ENCODE results near the gene MED23.

Gene MED23

GRCh38 chr6:131640100-131640499 is 12.1 kb upstream of the MED23 start:
- DNase-seq = no peak
- ATAC-seq = peak; percentile 83

DNA sequence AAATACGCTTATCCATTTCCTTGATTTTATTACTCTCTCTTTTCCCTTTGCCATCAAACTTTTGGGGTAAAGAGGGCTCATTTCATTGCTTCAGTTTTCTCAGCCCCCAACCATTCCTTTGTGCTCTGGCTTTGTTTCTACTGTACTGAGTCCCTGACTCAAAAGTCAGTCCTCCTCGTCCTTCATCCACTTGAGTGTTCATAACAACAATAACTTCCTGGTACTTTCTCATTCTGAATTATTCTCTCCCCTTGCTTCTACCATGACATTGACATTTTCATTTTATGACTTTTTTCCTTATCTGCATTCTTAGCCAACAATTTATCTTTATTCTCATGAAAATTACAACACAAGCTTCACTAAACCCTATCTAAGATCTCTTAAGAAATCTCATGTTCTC is 10.0 kb upstream of the MED23 start:
- ATAC-seq (no peak), DNase-seq (no peak)

GRCh38 chr6:131636880-131637792 is 9.1 kb upstream of the MED23 start, which contains the start of gene ENPP3:
Gene ENPP3, plus strand, starts transcription at chr6:131637302. Its CDS starts 83 bp downstream, at chr6:131637385.
- ATAC-seq (no peak), DNase-seq (no peak)

DNA sequence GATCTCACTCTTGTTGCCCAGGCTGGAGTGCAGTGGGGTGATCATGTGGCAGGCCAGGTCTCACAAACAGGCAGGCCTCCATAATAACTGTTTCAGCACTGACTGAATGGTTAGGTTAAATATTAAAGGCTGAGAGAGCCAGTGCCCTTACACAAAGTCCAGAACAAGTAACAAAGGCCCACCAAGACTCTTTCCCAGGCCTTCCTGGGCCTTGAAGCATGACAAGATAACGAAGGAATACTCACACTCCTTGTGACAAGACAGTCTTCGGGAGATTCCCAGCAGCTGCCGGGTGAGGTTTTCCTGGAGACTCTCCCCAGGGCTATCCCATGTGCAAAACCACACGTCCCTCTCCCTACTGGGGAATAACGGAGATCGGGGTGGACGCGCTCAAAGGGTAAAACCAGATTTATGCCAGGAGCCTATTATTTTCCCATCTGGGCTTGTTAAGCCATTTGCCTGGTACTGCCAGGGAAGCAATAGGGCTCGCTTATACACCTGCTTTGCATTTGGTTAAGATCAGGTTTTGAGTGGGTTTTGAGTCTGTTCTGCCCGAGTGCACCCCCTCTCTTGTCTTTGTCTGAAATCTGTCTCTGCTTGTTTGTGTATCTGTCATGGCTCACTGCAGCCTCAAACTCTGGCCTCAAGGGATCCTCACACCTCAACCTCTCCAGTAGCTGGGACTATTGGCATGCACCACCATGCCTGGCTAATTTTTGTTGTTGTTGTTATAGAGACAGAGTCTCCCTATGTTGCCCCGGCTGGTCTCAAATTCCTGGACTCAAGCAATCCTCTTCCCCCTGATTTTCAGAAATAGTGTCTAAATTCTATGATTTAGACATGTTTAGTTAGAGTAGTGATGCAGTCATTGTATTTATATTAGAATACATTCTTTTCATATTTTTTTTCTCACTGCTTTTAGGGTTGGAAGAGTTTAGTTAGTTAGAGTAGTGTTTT is 7.6 kb upstream of the MED23 start:
- ATAC-seq (no peak), DNase-seq (no peak)

DNA sequence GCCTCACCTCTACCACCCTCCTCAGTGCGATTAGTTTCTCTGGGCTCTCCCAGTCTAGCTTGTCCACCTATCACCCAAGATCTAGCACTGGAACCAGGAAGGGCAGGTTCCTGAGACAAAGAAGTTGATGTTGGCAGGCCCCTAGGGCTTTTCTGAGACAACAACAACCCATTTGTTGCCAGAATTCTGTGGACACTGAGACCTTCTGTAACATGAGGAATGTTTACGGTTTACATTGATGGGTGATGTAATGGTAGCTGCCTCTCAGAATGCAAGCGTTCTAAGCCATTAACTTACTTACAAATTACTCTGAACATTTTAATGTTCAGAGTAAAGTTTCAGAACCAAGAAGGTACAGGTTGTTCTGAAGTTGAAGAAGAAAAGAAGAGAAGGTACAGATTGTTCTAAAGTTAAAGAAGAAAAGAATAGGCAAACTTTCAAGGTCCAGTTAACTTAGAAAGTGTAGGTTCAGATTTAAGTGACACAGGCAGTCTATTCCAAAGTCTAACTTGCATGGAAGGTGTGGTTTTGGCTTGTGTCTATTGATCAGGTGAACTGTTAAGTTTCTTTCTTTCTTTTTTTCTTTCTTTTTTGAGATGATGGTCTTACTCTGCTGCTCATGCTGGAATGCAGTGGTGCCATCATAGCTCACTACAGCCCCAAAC is 3.7 kb upstream of the MED23 start:
- ATAC-seq (no peak), DNase-seq (no peak)

DNA sequence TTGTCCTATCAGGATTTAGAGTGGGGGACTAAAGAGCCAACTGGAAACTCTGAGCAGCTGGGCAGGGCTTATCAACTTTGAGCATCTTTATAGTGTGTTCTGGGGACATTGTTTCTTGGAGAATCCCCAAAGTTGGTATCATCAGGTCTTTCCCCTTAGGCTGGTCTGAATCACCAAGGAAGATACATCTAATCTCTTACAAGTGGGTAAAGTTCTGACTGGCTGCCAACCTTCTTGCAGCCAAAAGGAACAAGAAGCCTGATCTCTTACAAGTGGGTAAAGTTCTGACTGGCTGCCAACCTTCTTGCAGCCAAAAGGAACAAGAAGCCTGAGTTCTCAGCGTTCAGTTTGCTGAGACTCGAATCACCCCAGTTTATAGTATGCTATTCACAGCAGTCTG is 1.6 kb upstream of the MED23 start:
- no peak for DNase-seq
- ATAC-seq = peak; percentile 9

GRCh38 chr6:131628726-131629125 is 684 bp upstream of the MED23 start:
- ATAC-seq (no peak), DNase-seq (no peak)

DNA sequence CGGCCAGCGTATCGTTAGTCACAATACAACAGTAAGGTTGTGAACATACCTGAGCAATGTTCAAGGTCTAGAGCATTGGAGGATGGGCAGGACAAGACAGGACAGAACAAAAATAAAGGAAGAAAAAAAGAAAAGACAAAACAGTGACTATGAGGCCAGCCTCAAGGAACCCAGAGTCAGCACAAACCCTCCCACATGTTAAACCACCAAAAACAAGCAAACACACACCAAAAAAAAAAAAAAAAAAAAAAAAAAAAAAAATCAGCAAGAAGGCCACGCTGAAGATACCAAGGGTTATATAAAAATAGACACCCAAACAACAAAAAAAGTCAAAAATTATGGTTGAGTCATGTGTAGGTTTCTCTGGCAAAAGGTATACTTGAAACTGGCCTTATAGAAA is 12.8 kb downstream of the MED23 start:
- DNase-seq (no peak), ATAC-seq (no peak)

GRCh38 chr6:131613296-131613925 is 14.6 kb downstream of the MED23 start:
- no peak for ATAC-seq
- no peak for DNase-seq

DNA sequence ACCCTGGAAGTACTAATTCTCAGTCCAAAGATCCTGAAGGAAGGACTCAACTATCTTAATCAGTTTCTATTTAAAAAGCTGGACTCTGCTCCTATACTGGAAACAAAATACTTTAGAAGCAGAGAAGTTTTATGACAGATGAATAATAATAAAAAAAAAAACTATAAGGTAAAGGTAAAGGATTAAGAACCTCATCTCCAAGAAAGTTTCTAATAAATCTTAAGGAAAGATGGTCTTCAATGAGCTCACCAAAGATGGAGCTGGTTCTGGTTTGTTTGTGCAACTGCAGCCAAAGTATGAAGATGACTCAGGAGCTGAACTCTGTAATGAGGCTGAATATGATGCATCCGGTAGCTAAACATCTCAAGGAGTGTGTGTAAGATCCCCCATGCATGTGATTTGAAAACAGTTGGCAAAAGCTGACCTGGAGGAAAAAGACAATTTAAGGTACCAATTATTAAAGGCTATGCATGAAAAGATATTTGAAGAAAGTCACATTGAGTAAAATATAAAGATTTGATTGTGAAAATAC is 25.2 kb downstream of the MED23 start:
- no peak for ATAC-seq
- no peak for DNase-seq

DNA sequence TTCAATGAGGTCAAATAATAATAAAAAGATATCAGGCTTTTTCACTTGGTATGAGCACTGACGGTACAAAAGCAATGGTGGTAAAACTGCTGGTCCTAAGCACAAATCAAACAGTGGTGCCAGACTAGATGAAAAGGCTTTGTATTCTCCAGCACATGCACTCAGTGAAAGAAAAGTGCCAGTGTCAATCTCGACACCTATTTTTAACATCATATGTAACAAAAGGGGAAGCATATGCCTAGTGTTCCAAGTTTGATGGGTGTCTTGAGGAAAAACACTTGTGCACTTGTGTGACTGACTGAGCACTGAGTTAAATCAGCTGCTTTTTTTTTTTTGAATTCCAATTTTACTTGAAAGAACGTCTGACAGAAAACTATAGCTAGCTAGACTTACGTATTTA is 27.3 kb downstream of the MED23 start:
- DNase-seq = no peak
- ATAC-seq = no peak

DNA sequence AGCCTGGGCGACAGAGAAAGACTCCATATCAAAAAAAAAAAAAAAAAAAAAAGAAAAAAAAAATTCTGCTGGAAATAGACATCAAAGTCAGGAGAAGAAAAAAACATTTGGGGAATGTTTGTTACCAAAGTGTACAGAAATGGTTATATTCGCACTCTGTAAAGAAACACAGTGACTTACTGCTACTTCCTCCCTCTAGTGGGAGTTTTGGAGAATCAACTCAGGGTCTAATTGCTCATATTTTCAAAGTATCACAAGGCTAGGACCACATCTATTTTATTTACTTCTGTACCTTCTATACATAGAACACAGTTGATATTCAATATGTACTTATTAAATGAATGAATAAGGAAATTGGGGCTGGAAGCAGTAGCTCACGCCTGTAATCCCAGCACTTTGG is 30.6 kb downstream of the MED23 start:
- ATAC-seq (no peak), DNase-seq (no peak)

DNA sequence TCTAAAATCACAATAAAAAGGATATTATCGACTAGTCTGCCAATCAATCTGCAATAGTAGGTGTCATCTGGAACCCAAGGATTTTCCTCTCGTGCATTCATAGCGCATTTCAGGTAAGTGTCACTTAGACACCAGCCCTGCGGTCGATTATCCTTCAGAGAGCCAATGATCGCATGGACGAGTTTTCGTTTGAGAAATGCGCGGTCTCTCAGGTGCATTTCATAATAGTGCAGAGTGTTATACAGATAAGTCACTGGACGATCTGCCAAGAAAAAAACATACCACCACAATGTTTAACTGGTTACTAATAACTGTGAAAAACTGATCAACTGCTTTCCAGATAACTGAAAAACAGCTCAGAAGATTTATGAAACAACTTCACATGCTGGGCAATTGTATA is 34.0 kb downstream of the MED23 start:
- DNase-seq (no peak), ATAC-seq (no peak)

- ATAC-seq (no peak), DNase-seq (no peak)
Observed at GRCh38 chr6:131592935-131593334, 35.1 kb downstream of the MED23 start.

- DNase-seq = no peak
- no peak for ATAC-seq
Observed at GRCh38 chr6:131588643-131589042, 39.4 kb downstream of the MED23 start.

- no peak for ATAC-seq
- DNase-seq = no peak
Observed at GRCh38 chr6:131587909-131588308, 40.1 kb downstream of the MED23 start.

- ATAC-seq (no peak), DNase-seq (no peak)
Observed at GRCh38 chr6:131586543-131586942, 41.5 kb downstream of the MED23 start.

DNA sequence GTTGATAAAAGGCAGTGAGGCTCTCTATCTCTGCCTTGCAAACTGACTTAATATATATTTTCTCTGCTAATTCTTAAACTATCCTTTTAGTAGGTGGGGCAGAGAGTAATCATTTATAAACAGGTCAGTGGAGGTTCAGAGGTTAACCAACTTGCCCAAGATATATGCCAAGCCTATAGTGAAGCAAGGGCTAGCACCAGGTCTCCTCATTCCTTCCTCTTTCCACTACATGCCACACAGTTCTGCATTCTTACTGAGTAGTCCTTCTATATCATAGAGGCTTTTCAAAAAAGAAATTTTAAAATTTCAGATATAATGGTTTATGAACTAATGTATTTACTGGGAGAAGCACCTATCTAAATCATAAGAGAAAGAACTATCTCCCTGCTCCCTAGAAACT is 46.5 kb downstream of the MED23 start:
- DNase-seq = no peak
- ATAC-seq = no peak

GRCh38 chr6:131575834-131576478 is 52.1 kb downstream of the MED23 start:
- no peak for ATAC-seq
- DNase-seq = no peak

DNA sequence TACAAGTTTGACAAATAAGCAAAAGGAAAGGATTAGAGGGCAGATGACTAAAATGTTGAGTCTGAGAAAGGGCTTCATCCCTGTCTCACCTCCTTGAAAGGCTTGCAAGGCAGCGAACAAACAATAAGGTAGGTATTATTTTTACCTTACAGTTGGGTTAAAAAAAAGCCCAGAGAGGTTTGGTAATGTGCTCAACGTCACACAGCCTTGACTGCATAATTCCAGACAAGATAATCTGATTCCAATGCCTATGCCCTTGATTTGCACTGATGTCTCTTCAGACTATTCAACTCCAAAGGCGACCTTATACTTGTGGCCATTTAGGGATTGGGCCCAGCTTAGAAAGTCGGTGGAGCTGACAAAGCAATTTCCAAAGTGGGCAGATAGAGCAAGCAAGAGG is 53.4 kb downstream of the MED23 start:
- ATAC-seq (no peak), DNase-seq (no peak)

DNA sequence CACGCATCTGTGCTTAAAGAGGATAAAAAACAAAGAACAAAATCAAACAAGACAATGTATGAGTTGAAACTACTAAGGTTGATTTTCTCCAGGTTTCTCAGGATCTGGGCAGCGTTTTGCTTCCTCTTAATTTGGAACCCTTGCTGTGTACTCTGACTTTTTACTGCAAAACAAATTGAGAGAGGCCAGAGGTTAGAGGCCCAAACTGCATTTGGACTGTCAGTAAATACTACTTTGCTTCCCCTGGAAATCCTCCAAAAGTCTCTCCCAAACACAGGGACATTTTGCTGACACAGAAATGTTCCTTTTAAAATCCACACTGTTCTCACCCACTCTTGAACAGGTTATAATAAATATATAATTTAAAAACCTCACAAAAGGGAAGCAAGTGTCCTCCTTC is 53.9 kb downstream of the MED23 start:
- no peak for ATAC-seq
- no peak for DNase-seq

Measured in stimulated activated naive CD8-positive, alpha-beta T cell treated with anti-CD3 and anti-CD28 coated beads, Interleukin-15, Interleukin-2, amounts not matched to agents 100 U/mL and 50 U/mL, for 24 hours (primary cell).